Brain pericyte (primary cell): ENCODE measurements around the gene RTN4R.
"Not testable (repeated sequence)": the region's sequence is repeated elsewhere in the genome, so short reads cannot be mapped to it uniquely, and the experiment has no call there.

Experiments used
- DNase-seq: peaks from one replicate; pipeline ENCODE4 v3.0.0-alpha.2; 2012; ENCODE audit warnings: low read depth, low spot score

RTN4R gene

GRCh38 chr22:20286784-20287423, 18.8 kb upstream of the RTN4R start:
- not testable (repeated sequence) for DNase-seq

DNA sequence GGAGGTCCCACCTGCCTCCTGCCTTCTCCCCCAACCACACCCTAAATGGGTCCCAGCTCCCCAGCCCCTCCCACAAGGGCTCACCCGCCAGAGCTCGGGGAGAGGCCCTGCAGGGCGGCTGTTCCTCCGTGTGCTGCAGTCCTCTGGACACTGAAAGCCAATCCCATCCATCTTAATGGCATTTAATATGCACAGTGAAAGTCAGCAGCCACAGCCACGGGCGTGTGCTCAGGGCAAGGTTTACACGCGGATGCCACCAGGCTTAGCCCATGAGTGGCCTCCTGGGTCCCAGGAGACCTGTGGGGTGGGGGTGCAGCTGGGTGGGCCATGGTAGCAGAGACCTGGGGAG, 18.2 kb upstream of the RTN4R start:
- not testable (repeated sequence) for DNase-seq

GRCh38 chr22:20285473-20286311, 17.6 kb upstream of the RTN4R start:
- DNase-seq = not testable (repeated sequence)

GRCh38 chr22:20284471-20285086, 16.5 kb upstream of the RTN4R start:
- no peak for DNase-seq

- no peak for DNase-seq
Observed at GRCh38 chr22:20283674-20284066, 15.6 kb upstream of the RTN4R start.

DNA sequence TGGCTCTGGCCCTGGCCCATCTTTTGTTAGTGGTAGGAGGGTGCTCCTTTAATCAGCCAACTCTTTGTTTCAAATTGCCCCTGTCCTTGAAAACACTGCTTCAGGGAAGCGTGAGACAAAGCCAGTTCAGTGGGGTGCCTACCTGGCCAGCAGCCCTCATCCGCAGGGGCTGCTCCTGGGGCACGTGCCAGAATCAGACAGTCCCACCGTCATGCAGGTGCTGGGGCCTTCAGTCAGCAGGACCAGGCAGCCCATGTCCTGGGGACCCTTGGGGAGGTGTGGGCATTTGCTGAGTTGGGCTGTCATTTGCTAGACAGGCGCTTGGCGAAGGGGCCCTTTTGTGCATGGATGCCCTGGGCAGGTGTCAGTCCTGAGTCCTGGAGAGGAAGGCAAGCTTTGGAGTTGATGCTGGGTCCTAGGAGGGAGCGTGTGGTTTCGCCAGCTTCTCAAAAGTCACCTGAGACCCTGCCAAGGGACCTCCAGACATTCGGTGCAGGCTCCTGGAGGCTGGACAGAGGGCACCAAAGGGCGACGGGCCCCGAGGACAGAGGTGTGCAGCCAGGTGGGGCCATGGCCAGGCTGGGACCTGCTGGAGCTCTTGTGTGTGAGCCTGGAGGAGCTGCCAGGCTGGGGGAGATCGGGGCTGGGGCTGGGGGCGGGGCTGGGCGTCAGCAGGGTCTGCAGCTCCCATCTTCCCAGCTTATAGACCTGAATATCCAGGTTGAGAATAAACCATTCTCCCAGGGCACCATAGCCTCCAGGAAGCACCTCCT, 15.0 kb upstream of the RTN4R start:
- DNase-seq = no peak

- DNase-seq = no peak
Observed at GRCh38 chr22:20281891-20282290, 13.8 kb upstream of the RTN4R start.

- DNase-seq = not testable (repeated sequence)
Observed at GRCh38 chr22:20281473-20281872, 13.4 kb upstream of the RTN4R start.

DNA sequence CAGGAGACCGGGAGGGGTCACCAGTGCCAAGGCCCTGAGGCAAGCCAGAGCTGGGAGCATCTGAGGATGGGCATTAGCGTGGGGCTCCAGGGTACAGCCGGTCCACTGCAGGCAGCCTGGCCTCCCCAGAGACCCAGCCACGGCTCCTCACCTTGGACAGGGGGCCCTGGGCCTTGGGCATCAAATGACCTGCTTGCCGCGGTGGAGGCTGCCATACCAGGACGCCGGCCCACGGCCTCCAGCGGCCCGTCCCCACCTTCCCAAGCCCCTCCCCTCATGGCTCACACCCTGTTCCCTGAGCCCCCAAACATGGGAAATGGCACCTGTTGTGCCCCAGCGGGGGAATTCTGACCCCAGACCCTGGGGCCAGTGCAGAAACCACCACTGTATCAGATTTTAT, 12.7 kb upstream of the RTN4R start:
- no peak for DNase-seq

DNA sequence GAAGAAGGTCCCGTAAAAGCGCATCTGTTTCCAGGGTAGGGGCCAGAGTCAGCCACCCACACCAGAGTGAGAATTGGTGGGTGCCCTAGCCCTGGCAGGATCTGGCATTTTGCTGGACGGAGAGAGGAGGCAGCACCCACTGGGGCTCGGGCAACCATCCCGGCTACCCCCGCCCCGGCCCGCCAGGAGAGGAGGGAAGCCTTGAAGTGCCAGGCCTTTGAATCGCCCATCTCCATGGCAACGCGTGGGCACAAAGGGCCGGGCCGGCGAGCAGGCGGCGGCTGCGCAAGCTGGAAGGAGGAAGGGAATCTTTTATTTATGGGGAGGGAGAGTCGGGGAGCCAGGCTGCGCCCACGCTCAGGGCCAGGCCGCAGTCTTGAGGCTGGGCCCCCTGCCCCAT, 12.0 kb upstream of the RTN4R start:
- not testable (repeated sequence) for DNase-seq

- no peak for DNase-seq
Observed at GRCh38 chr22:20279662-20280134, 11.6 kb upstream of the RTN4R start.

- not testable (repeated sequence) for DNase-seq
Observed at GRCh38 chr22:20278726-20279490, 10.8 kb upstream of the RTN4R start.

- DNase-seq = not testable (repeated sequence)
Observed at GRCh38 chr22:20277936-20278635, 10.0 kb upstream of the RTN4R start.

GRCh38 chr22:20276468-20276867, 8.3 kb upstream of the RTN4R start:
- no peak for DNase-seq

GRCh38 chr22:20275836-20276235, 7.7 kb upstream of the RTN4R start:
- no peak for DNase-seq

DNA sequence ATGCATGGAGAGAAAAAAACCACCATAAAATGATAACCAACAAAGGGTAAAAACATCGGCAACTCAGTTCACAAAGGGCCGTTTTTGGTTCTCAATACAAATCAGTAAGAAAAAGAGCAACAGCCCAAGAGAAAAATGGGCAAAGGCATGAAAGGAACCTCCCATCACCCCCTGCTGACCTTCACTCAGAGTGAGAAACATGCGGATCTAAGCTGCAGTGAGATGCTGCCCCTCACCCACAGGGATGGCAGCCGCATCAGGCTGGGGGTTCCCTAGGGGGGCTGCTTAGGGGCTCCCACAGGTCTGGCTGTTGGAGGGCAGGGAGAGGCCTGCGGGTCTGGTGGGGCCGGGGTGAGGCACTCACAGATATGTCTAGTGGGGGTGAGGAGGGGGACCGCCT, 7.2 kb upstream of the RTN4R start:
- DNase-seq = not testable (repeated sequence)

DNA sequence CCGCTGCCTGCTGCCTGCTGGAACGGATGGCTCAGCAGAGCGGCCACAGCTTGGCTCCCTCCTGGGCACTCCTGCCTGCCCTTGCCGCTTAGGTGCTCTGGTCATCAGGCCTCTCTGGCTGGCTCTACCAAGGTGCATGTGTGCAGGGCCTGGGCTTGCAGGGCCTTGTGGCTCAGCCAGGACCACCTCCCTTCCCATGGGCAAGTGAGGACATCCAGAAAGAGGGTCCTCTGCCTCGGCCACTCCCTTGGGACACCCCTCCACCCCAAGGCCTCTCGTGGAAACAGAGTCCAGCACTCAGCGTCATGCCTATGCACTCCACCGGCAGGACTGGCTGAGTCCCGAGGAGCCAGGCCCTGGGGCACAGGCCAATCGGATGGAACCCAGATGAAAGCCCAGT, 6.3 kb upstream of the RTN4R start:
- not testable (repeated sequence) for DNase-seq

GRCh38 chr22:20273758-20274181, 5.7 kb upstream of the RTN4R start:
- DNase-seq = no peak

DNA sequence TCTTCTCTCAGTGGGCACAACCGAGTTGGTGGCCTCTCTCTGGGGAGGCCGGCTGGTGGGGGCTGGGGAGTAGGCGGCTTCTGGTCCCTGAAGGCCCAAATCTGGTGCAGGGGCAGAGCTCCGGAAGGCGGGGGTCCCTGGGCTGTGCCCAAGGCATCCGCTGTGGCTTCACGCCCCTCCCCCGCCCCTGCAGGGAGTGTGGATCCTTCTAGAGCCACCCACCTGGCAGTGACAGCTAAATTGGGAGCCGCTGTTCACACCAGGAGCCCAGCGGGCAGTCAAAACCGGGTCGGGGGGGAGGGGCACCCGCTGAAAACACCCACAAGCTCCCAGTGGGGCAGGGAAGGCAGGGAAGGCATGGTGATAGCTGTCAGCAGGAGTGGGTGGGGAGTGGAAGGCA, 4.6 kb upstream of the RTN4R start:
- no peak for DNase-seq

- no peak for DNase-seq
Observed at GRCh38 chr22:20272174-20272573, 4.1 kb upstream of the RTN4R start.
